Stimulated activated CD4-positive, alpha-beta T cell treated with anti-CD3 and anti-CD28 coated beads, Interleukin-1b, Interleukin-23, amount 100 ng/mL, for 24 hours (primary cell): ENCODE data around the gene CAMSAP1.
"Not testable (repeated sequence)": the region's sequence is repeated elsewhere in the genome, so short reads cannot be mapped to it uniquely, and the experiment has no call there.

Source experiments
- DNase-seq, 4 experiments: peaks; one replicate each; pipeline ENCODE4 v3.0.0-alpha.2; 2020; ENCODE audit warnings: low read depth in 4 of 4, low spot score in 1 of 4

Gene CAMSAP1

GRCh38 chr9:135920973-135921585 lies 13.7 kb upstream of the CAMSAP1 start:
- DNase-seq, result no peak

DNA sequence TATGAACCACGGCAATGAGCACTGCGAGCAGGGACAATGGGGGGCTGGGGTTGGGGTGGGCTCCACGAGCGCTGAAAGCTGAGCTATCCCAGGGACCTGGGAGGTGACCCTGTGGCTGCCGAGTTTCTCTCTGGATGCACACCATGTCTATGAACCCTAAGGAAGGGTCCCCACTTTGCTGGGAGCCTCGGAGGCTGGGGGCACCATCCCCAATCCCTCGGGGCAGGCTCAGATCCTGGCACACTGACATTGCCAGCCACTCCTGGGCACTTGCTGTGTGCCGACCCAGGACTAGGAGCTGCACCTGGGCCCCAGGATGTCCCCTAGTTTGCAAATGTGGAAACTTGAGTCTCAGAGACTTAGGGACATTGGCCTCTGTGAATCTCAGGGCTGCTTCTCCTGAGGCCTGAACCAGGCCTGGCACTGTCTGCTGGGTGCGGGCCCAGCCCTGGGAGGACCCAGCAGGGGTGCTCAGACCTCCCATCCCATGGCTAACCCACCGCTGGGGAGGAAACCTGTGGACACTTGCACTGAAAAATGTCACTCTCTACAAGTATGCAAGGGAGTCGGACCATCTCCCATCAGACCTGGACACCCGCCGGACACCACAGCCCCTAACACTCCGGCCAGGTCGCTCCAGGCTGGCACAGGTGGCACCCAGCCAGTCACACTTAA lies 13.0 kb upstream of the CAMSAP1 start:
- DNase-seq, result no peak

GRCh38 chr9:135919318-135919890 lies 12.1 kb upstream of the CAMSAP1 start:
- no peak for DNase-seq

DNA sequence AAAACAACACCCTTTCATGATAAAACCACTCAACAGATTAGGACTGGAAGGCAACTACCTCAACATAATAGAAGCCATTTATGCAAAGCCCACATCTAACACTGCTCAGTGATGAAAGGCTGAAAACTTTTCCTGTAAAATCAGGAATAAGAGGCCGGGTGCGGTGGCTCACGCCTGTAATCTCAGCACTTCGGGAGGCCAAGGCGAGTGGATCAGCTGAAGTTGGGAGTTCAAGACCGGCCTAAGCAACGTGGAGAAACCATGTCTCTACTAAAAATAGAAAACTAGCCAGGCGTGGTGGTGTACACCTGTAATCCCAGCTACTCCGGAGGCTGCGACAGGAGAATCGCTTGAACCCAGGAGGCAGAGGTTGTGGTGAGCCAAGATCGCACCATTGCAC lies 8.9 kb upstream of the CAMSAP1 start:
- DNase-seq, result not testable (repeated sequence)

DNA sequence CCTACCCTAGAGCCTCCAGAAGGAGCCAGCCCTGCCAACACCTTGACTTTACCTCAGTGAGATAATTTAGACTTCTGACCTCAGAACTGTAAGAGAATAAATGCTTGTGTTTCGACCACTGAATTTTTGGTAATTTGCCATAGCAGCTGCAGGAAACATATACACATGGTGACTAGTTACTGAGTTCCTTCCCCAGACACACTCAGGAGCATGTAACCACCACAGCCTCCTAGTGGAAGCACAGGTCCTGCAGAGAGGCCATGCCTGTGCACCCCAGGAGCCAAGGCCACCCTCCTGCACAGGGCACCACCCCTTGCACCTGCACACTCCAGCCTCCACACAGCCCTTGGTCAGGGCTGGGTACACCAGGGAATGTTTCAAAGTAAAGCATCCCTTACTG lies 7.6 kb upstream of the CAMSAP1 start:
- no peak for DNase-seq

DNA sequence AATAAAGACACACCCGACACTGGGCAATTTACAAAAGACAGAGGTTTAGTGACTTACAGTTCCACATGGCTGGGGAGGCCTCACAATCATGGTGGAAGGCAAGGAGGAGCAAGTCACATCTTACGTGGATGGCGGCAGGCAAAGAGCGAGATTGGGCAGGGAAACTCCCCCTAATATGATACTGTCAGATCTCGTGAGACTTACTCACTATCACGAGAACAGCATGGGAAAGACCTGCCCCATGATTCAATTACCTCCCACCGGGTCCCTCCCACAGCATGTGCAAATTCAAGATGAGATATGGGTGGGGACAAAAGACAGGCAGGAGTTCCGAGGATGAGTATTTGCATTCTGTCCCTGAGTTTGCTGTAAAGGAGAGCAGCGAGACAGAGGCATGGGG lies 3.9 kb upstream of the CAMSAP1 start:
- not testable (repeated sequence) for DNase-seq

GRCh38 chr9:135910757-135911156 lies 3.4 kb upstream of the CAMSAP1 start:
- no peak for DNase-seq

- DNase-seq, result no peak
These were observed 2.9 kb upstream of the CAMSAP1 start for GRCh38 chr9:135910216-135910615.

DNA sequence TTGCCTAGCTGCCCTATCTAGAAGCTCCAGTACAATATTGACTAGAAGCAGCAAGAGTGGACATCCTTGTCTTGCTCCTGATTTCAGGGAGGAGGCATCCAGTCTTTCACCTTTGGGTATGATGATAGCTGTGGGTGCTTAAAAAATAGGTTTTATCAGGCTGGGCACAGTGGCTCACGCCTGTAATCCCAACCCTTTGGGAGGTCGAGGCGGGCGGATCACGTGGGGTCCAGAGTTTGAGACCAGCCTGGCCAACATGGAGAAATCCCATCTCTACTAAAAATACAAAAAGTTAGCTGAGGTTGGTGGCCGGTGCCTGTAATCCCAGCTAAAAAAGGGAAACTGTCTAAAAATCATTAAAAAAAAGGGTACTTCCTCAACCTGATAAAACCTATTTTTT lies 2.0 kb upstream of the CAMSAP1 start:
- DNase-seq, result no peak

DNA sequence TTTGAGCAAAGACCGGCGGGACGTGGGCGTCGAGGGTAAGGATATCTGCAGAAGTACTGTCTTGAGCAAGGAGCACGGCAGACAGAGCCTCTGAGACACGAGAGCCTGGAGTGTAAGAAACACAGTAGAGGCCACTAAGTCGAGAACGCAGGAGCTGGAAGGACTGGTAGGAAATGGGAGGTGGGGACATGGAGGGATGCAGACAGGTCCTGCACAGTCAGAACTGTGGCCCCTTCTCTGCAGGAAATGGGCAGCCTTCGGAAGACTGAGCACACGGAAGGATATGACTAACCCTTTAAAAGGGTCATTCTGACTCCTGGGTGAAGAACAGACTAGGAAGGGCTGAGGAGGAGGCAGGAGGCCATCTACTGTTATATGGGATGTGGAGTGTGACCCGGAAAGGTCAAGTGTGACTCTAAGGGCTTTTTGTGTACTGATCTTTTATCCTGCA lies 1.4 kb upstream of the CAMSAP1 start:
- no peak for DNase-seq

DNA sequence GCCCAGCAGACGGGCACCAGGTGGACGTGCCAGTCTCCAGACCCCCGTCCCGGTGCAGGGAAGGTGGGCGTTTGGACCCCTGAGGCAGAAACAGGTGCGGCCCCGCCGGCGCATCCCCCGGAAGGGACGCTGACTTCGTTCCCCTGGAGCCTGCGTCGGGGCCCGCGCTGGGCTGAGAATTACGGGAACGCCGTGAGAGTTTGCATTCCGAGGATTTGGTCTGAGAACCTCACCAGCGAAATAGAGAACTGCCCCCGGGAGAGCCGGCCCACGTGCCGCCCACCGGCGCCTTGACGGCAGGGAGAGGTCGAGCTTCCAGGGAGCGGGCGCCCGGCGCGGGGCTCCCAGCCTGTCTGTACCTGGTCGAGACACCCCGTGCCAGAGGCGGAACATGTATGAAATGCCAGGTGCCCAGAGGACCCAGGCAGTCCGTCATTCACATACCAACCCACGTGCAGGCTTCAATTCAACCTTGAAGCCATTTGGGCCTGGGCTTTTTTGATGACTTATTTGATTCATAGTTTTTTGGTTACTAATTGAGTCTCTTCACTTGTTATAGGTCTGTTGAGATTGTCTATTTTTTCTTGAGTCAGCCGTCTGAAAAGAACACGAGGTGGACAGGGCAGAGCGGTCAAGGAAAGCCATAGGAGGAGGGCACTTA lies 877 bp upstream of the CAMSAP1 start:
- DNase-seq, result no peak

DNA sequence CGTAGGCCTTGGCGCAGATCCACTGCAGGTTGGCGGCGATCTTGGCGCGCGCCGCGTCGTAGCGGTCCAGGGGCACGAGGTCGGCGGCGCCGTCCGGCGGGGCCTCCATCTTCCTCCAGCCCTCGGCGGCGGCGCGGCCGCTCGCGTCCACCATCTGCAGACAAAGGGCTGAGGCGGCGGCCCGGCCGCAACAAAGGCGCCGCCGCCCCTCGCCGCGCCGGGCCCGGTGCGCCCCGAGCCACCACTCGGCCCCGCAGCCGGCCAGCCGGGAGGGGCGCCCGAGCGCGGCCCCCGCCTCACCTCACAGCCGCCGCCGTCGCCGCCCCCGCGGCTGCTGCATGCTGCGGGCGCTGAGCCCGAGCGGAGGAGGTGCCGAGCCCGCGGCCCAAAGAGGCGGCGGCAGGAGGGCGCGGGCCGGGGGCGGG lies 328 bp downstream of the CAMSAP1 start:
- no peak for DNase-seq

- DNase-seq, result no peak
These were observed 898 bp downstream of the CAMSAP1 start for GRCh38 chr9:135906291-135907005.

GRCh38 chr9:135905380-135906258 lies 1.7 kb downstream of the CAMSAP1 start:
- DNase-seq, result peak in 3 of 4 experiments; percentile 45 to 69 (median 59)

DNA sequence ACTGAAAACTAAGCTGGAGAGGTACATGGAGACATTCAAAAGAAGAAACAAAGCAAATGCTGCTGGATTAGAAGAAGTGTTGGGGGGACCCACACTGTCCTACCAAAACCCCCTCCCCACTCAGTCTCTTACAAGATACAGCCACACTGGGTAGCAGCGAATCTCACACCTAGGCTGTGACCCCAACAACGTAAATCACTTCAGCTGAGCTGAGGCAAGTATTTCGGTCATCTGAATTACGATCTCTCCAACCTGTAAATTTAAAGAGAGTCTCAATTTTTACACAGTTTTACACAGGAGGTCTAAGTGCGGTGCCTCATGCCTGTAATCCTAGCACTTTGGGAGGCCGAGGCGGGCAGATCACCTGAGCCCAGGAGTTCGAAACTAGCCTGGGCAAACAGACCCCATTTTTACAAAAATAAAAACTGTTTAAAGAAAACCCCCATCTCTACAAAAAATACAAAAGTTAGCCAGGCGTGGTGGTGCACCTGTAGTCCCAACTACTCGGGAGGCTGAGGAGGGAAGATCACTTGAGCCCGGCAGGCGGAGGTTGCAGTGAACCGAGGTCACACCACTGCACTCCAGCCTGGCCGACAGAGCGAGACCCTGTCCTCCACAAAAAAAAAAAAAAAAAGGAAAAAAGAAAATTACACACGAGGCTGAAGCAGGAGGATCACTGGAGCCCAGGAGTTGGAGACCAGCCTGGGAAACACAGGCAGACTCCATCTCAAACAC lies 3.4 kb downstream of the CAMSAP1 start:
- no peak for DNase-seq

DNA sequence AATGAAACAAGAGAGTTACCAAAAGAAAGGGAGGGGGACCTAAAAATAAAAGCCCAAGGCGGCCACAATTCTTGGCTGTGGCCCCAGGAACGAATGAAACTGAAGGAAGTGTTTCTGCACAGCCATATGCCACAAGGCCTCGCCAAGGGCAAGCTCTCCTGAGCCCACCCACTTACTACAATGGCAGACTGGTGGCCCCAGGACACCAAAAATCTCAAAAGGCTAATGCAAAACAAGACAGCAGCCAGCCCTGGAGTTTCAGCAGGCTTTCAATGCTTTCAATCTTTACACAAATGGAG lies 4.0 kb downstream of the CAMSAP1 start:
- DNase-seq, result no peak

DNA sequence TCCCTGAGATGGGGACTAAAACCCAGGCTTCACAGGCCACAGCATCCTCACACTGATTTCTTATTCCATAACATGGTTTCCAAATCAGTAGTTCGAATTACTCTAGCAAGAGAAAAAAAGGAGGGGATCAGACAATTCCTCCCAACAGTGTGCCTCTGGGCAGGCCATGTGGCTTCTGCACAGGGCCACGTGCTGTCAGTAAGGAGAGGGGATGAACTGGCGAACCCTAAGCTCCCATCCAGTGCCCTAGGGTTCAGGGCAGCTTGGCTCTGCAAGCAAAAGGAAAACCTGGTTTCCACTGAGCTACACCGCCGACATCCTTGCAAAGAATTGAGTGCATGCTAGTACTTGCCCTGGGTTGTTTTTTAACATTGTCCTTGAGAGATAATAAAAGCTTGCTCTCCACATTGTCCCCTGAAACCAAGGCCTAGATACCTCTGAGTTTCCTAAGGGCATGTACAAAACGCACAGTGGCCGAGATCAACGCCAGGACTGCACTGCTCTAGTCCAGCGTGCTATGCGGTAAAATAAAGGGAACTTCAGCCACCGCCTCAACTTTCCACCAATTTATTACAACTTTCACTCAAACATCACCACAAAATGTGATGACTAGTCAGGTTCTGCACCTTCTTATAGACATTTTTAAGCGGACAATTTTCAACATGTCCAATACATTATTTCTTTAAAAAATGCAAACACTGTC lies 4.5 kb downstream of the CAMSAP1 start:
- no peak for DNase-seq

GRCh38 chr9:135901826-135902225 lies 5.5 kb downstream of the CAMSAP1 start:
- DNase-seq, result no peak

DNA sequence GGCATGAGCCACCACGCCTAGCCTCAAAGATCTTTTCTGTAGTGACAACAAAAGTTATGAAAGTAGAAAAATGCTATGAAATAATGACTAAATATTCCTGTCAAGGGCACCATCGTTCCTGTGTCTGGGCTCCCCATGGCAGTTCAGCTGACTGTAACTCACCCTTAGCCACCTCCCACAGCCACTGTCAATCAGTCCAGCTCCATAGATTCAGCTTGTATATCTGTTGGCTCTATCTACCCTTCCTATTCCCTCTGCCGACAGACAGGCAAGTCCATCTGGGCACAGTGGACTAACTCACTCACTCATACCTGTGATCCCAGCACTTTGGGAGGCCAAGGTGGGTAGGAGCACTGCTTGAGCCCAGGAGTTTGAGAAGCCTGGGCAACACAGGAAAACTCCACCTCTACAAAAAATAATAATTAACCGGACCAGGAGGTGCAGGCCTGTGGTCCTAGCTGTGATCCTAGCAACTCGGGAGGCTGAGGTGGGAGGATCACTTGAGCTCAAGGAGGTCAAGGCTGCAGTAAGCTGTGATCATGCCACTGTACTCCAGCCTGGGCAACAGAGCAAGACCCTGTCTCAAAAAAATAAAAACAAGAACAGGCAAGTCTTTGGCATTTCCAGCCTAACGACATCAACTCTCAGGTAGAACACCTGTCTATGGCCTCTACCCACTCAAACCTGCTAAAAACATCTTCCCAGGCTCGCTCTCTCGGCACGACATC lies 6.2 kb downstream of the CAMSAP1 start:
- DNase-seq, result no peak
